Hepatocyte (in vitro differentiated cells): Measurements from ENCODE around the gene USP20.

Experiments
- CTCF ChIP-seq: fragments of 200-600 bp; sonication (generic); IDR thresholded peaks from 2 replicates; pipeline ENCODE4 v1.5.1; 2016; ENCODE audit warnings: antibody characterized with exemption, mild to moderate bottlenecking; ENCODE audit not compliant: poor library complexity
- EZH2 ChIP-seq: fragments of 200-600 bp; sonication (generic); IDR thresholded peaks from 2 replicates; pipeline ENCODE4 v1.6.1; 2016; ENCODE audit warnings: antibody characterized with exemption, mild to moderate bottlenecking, borderline replicate concordance

- TF ChIP-seq EZH2 (no peak), CTCF (no peak)
Measured at GRCh38 chr9:129810116-129810515, 25.1 kb upstream of the USP20 start.
